Measurements from ENCODE around the gene PNPLA5.

GRCh38 chr22:43928908-43929307 lies 37.1 kb upstream of the PNPLA5 start:
- TF ChIP-seq CTCF (IDR thresholded peaks at IDR 0.05; ENCODE audit: borderline replicate concordance, extremely low read depth, low read length, poor library complexity, severe bottlenecking), result no peak
- no peak for TF ChIP-seq EZH2 (IDR thresholded peaks at IDR 0.05; ENCODE audit: borderline replicate concordance, low read depth, low read length, severe bottlenecking)
